AG04449 (cell line): Measurements from ENCODE around the gene ANKH.

Source experiments
- CTCF ChIA-PET: fragments of 350-600 bp; formaldehyde crosslinking; extraction: SDS; loops from one replicate; lab custom pipeline; 2021; ENCODE audit warnings: antibody characterized with exemption; lab: Yijun Ruan, JAX
- POLR2A ChIA-PET: fragments of 400-600, 350-600 bp; formaldehyde crosslinking; extraction: SDS; loops from one replicate; lab custom pipeline; 2020; ENCODE audit warnings: antibody characterized with exemption, inconsistent platforms; lab: Yijun Ruan, JAX
- DNase-seq: peaks from one replicate; pipeline ENCODE4 v3.0.0-alpha.2; 2010; ENCODE audit warnings: low read depth, low spot score
- H3K4me3 ChIP-seq: 2 replicates; pipeline ENCODE4 v1.5.1; 2011; ENCODE audit warnings: low read depth, mild to moderate bottlenecking, control low read depth, low read length
- TF ChIP-seq, protein P1 (sequence below): IDR thresholded peaks from one replicate; pipeline ENCODE4 v1.5.1; 2011; ENCODE audit warnings: mild to moderate bottlenecking, moderate library complexity, low read length, control low read depth, inconsistent platforms; ENCODE audit not compliant: insufficient read depth; ENCODE audit errors: missing control alignments

The ANKH gene

GRCh38 chr5:14672484-14673394, 198.8 kb downstream of the ANKH start:
- H3K4me3 ChIP-seq = no peak overlapping the region
- ChIA-PET CTCF (interaction anchor here (1.2 to 6.1 kb wide), 4 partner anchors 13 to 328 kb away, joined by 3 to 51 read pairs (median 6); no protein-coding TSS in a partner anchor), POLR2A (interaction anchor here (0.6 kb wide), 1 partner anchor 678 kb away, joined by 3 read pairs; no protein-coding TSS in a partner anchor)
- no peak for DNase-seq
- TF ChIP-seq, protein P1, sequence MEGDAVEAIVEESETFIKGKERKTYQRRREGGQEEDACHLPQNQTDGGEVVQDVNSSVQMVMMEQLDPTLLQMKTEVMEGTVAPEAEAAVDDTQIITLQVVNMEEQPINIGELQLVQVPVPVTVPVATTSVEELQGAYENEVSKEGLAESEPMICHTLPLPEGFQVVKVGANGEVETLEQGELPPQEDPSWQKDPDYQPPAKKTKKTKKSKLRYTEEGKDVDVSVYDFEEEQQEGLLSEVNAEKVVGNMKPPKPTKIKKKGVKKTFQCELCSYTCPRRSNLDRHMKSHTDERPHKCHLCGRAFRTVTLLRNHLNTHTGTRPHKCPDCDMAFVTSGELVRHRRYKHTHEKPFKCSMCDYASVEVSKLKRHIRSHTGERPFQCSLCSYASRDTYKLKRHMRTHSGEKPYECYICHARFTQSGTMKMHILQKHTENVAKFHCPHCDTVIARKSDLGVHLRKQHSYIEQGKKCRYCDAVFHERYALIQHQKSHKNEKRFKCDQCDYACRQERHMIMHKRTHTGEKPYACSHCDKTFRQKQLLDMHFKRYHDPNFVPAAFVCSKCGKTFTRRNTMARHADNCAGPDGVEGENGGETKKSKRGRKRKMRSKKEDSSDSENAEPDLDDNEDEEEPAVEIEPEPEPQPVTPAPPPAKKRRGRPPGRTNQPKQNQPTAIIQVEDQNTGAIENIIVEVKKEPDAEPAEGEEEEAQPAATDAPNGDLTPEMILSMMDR = no peak

DNA sequence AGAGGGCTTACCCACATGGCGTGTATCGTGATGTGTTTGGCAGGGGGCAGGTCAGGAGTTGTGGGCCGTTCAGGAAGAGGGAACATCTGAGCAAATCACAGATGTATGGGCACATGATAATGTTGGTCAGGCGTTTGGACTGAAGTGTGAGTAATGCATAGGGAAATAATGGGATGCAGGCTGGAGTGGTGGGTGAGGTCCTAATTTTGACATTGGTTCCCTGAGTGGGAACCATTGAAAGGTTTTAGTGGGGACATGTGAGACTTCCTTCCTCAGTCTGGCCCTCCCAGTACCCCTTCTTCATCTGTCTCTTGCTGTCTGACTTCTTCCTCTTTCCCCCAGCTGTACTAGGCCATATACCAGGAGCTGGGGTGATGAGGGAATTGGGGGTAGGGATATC, 199.5 kb downstream of the ANKH start:
- ChIA-PET CTCF (interaction anchor here (1.4 to 6.1 kb wide), 3 partner anchors 13 to 328 kb away, joined by 3 to 51 read pairs (median 8); no protein-coding TSS in a partner anchor), POLR2A (interaction anchor here (0.6 kb wide), 1 partner anchor 677 kb away, joined by 3 read pairs; no protein-coding TSS in a partner anchor)
- DNase-seq = no peak
- TF ChIP-seq, protein P1 = no peak
- H3K4me3 ChIP-seq = no peak overlapping the region

- no peak for DNase-seq
- POLR2A ChIA-PET = no interaction called here
- TF ChIP-seq, protein P1 = no peak
- no peak overlapping the region for H3K4me3 ChIP-seq
- CTCF ChIA-PET = no interaction called here
Measured at GRCh38 chr5:14671414-14671813, 200.2 kb downstream of the ANKH start.

DNA sequence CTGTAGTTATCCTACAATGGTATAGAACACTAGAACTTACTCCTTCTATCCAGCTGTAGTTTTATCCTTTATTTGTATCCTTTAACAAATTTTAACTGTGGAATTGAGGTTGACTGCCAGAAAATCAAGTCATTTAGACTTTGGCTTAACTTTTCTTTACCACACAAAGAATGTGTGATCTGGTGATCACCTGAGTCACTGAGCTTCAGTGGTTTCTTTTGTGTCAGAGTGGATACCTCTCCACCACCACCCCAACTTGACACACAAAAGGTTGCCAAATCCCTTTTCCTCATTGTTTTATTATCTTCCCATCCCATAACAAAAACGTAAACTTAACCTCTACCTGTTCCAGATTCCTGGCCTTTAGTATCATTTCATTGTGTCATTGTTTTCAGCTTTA, 201.6 kb downstream of the ANKH start:
- DNase-seq = no peak
- ChIA-PET POLR2A (no interaction called here), CTCF (interaction anchor here (1.2 to 2.2 kb wide), 4 partner anchors 15 to 333 kb away, joined by 3 to 6 read pairs (median 5); no protein-coding TSS in a partner anchor)
- H3K4me3 ChIP-seq = no peak overlapping the region
- TF ChIP-seq, protein P1 = no peak

DNA sequence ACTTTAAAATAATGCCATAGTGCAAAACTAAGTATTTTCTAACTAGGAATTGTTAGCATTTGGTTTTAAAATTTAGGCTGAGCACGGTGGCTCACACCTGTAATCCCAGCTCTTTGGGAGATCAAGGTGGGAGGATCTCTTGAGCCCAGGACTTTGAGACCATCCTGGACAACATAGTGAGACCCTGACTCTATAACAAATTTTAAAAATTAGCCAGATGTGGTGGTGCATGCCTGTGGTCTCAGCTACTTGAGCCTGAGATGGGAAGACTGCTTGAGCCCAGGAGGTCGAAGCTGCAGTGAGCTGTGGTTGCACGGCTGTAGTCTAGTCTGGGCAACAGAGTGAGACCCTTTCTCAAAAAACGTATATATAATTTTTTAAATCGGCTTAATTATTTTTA, 202.2 kb downstream of the ANKH start:
- TF ChIP-seq, protein P1 = no peak
- no peak overlapping the region for H3K4me3 ChIP-seq
- CTCF ChIA-PET = interaction anchor here (1.2 to 2.2 kb wide), 4 partner anchors 16 to 334 kb away, joined by 3 to 6 read pairs (median 5); no protein-coding TSS in a partner anchor
- no peak for DNase-seq
- POLR2A ChIA-PET = no interaction called here

DNA sequence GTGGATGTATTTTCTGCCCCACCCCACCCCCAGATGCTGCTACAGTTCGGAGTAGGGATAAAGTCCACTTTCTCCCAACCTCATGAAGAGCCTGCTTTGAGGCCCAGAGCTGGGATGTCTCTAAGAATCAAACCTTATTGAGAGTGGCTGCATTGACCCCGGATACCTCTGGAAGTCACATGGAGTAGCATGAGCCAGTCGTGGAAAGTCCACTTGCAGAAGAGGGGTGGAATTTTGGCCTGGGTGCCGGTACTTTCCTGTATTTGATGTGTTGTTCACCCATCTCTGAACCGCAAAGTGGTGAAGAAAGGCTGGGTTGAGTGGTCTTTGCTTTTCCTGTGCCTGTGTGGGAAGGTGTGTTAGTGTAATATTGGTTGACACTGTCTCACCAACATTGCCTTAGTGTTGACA, 203.4 kb downstream of the ANKH start:
- ChIA-PET POLR2A (no interaction called here), CTCF (interaction anchor here (1.0 to 2.2 kb wide), 3 partner anchors 15 to 346 kb away, joined by 3 to 11 read pairs (median 4); no protein-coding TSS in a partner anchor)
- TF ChIP-seq, protein P1 = no peak

More for the DNA sequence above, 203.4 kb downstream of the ANKH start:
- no peak for DNase-seq
- H3K4me3 ChIP-seq = no peak overlapping the region
